Thyroid gland (tissue), 4 donors: ENCODE measurements around the gene DTD2.

Experiments used
- POLR2A ChIP-seq, 2 donors: fragments of 450-650 bp; IDR thresholded peaks; one replicate each; pipeline ENCODE4 v1.6.1; 2017; ENCODE audit warnings: antibody characterized with exemption in 2 of 2, mild to moderate bottlenecking in 2 of 2, moderate library complexity in 1 of 2
- TF ChIP-seq, protein P1 (sequence below), 6 experiments: fragments of 200-600 bp in 3 of 6; fragments of 450-650 bp in 3 of 6; sonication (generic) in 3 of 6; IDR thresholded peaks; one replicate each; pipeline ENCODE4 v1.5.1; 2016 to 2019; ENCODE audit warnings: antibody characterized with exemption in 6 of 6, mild to moderate bottlenecking in 2 of 6, inconsistent platforms in 1 of 6, moderate library complexity in 1 of 6

DNA sequence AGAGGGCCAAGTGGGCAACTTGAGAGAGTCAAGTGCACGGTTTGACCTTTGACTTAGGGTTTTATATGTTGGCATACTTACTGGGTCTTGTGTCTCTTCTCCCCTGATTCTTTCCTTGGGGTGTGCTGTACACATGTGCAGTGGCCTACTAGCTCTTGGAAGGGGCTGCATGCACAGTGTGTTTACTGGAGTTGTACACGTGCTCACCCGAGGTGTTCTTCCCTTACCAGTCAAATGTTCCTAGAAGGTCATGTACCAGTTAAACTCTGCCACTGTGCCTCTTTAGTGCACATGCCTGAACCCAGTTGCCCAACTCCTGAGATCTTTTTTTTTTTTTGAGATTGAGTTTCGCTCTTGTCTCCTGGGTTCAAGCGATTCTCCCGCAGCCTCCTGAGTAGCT is 9.2 kb upstream of the DTD2 start:
- TF ChIP-seq POLR2A (IDR thresholded peaks at IDR 0.05) = no peak
- TF ChIP-seq, protein P1, sequence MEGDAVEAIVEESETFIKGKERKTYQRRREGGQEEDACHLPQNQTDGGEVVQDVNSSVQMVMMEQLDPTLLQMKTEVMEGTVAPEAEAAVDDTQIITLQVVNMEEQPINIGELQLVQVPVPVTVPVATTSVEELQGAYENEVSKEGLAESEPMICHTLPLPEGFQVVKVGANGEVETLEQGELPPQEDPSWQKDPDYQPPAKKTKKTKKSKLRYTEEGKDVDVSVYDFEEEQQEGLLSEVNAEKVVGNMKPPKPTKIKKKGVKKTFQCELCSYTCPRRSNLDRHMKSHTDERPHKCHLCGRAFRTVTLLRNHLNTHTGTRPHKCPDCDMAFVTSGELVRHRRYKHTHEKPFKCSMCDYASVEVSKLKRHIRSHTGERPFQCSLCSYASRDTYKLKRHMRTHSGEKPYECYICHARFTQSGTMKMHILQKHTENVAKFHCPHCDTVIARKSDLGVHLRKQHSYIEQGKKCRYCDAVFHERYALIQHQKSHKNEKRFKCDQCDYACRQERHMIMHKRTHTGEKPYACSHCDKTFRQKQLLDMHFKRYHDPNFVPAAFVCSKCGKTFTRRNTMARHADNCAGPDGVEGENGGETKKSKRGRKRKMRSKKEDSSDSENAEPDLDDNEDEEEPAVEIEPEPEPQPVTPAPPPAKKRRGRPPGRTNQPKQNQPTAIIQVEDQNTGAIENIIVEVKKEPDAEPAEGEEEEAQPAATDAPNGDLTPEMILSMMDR (IDR thresholded peaks at IDR 0.05) = no peak
